ENCODE results near the gene MUC5AC.

- TF ChIP-seq CTCF (IDR thresholded peaks at IDR 0.05 in 8 of 11, conservative IDR thresholded peaks at IDR 0.05 in 3 of 11) (no peak), POLR2A (IDR thresholded peaks at IDR 0.05) (no peak), POLR2AphosphoS5 (IDR thresholded peaks at IDR 0.05) (no peak)
Observed at GRCh38 chr11:1239596-1240205, 81.9 kb downstream of the MUC5AC start.
